C4-2B (cell line): ENCODE results near the gene MOSMO.

ENCODE experiments used
- ZFX ChIP-seq: fragments of 450-650 bp; IDR thresholded peaks from 2 replicates; pipeline ENCODE4 v1.6.1; 2017
- TF ChIP-seq, protein P1 (sequence below): fragments of 450-650 bp; conservative IDR thresholded peaks from 2 replicates; pipeline ENCODE4 v1.5.1; 2017; ENCODE audit warnings: mild to moderate bottlenecking

DNA sequence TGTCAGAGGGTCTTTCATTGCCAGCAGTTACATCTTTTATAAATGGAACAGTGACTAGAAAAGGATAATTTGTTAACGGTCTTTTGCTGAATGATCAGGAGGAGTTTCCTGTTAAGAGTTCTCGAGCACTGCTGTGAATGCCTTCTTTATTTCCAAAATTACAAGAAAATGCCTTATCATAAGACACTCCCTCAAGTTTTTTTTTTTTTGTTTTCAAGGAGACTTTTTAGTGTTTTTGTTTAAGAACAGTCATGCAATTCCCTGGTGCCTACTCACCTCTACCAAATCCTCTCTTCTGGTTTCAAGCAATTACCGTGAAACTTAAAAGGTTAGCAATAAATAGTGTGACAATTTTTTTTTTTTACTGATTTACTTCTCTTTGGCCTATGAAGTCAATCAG lies 65.4 kb downstream of the MOSMO start:
- TF ChIP-seq, protein P1, sequence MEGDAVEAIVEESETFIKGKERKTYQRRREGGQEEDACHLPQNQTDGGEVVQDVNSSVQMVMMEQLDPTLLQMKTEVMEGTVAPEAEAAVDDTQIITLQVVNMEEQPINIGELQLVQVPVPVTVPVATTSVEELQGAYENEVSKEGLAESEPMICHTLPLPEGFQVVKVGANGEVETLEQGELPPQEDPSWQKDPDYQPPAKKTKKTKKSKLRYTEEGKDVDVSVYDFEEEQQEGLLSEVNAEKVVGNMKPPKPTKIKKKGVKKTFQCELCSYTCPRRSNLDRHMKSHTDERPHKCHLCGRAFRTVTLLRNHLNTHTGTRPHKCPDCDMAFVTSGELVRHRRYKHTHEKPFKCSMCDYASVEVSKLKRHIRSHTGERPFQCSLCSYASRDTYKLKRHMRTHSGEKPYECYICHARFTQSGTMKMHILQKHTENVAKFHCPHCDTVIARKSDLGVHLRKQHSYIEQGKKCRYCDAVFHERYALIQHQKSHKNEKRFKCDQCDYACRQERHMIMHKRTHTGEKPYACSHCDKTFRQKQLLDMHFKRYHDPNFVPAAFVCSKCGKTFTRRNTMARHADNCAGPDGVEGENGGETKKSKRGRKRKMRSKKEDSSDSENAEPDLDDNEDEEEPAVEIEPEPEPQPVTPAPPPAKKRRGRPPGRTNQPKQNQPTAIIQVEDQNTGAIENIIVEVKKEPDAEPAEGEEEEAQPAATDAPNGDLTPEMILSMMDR: no peak
- no peak for TF ChIP-seq ZFX
